Hepatocyte (in vitro differentiated cells): Measurements from ENCODE around the gene SERPINB3. TPM values are rescaled to one million over a fixed set of nuclear protein-coding genes. Genes with fewer than 3 reads are reported as not detected.

ENCODE experiments used
- DNase-seq: peaks from one replicate; pipeline ENCODE4 v3.0.0-alpha.2; 2016; ENCODE audit warnings: low spot score
- H2AFZ ChIP-seq: fragments of 200-600 bp; sonication (generic); 2 replicates; pipeline ENCODE4 v1.6.0; 2016; ENCODE audit warnings: antibody characterized with exemption, mild to moderate bottlenecking
- H3K27ac ChIP-seq: fragments of 200-600 bp; sonication (generic); 2 replicates; pipeline ENCODE4 v1.5.1; 2016; ENCODE audit warnings: mild to moderate bottlenecking
- H3K27me3 ChIP-seq: fragments of 200-600 bp; sonication (generic); 2 replicates; pipeline ENCODE4 v1.6.1; 2016
- H3K36me3 ChIP-seq: fragments of 200-600 bp; sonication (generic); replicated peaks from 2 replicates; pipeline ENCODE4 v1.5.1; 2016; ENCODE audit warnings: low read depth; ENCODE audit not compliant: insufficient read depth
- H3K4me1 ChIP-seq: fragments of 200-600 bp; sonication (generic); 2 replicates; pipeline ENCODE4 v1.5.1; 2016; ENCODE audit warnings: mild to moderate bottlenecking, moderate library complexity; ENCODE audit not compliant: insufficient read depth
- H3K4me2 ChIP-seq: fragments of 200-600 bp; sonication (generic); 2 replicates; pipeline ENCODE4 v1.6.0; 2016
- H3K4me3 ChIP-seq: fragments of 200-600 bp; sonication (generic); 2 replicates; pipeline ENCODE4 v1.5.1; 2016; ENCODE audit warnings: mild to moderate bottlenecking
- H3K79me2 ChIP-seq: fragments of 200-600 bp; sonication (generic); 2 replicates; pipeline ENCODE4 v1.6.0; 2017; ENCODE audit warnings: mild to moderate bottlenecking
- H3K9me2 ChIP-seq: fragments of 200-600 bp; sonication (generic); replicated peaks from 2 replicates; pipeline ENCODE4 v1.6.0; 2017; ENCODE audit warnings: mild to moderate bottlenecking; ENCODE audit not compliant: insufficient read depth
- H3K9me3 ChIP-seq: fragments of 200-600 bp; sonication (generic); 2 replicates; pipeline ENCODE4 v1.5.1; 2016; ENCODE audit warnings: low read depth, mild to moderate bottlenecking
- H4K20me1 ChIP-seq: fragments of 200-600 bp; sonication (generic); 2 replicates; pipeline ENCODE4 v1.6.0; 2016; ENCODE audit warnings: mild to moderate bottlenecking; ENCODE audit not compliant: insufficient read depth, poor library complexity, severe bottlenecking
- EZH2 ChIP-seq: fragments of 200-600 bp; sonication (generic); IDR thresholded peaks from 2 replicates; pipeline ENCODE4 v1.6.1; 2016; ENCODE audit warnings: antibody characterized with exemption, mild to moderate bottlenecking, borderline replicate concordance
- EZH2phosphoT487 ChIP-seq: fragments of 200-600 bp; sonication (generic); IDR thresholded peaks from one replicate; pipeline ENCODE4 v1.6.1; 2018; ENCODE audit warnings: antibody characterized with exemption, mild to moderate bottlenecking, low read depth, moderate library complexity; ENCODE audit not compliant: unreplicated experiment, severe bottlenecking
- WGBS: methylation state at CpG from one replicate; pipeline ENCODE4 v1.1.6; 2016; ENCODE audit warnings: low lambda C conversion rate; ENCODE audit errors: missing lambda C conversion rate; 5-methylcytosine and 5-hydroxymethylcytosine counted together
- polyA plus RNA-seq: library from polyadenylated mRNA; unstranded; fragments of >200 nt; fragmentation: Nextera tagmentation; extraction: Ambion mirVana; gene quantifications from 2 replicates; pipeline ENCODE4 v1.2.1, GENCODE V29; 2016
- total RNA-seq: library from RNA; depleted of rRNA; stranded (reverse); fragments of >200 nt; gene quantifications from 2 replicates; pipeline ENCODE4 v1.2.3, GENCODE V29; 2014
- TF ChIP-seq, protein P1 (sequence below): fragments of 200-600 bp; sonication (generic); IDR thresholded peaks from 2 replicates; pipeline ENCODE4 v1.5.1; 2016; ENCODE audit warnings: antibody characterized with exemption, mild to moderate bottlenecking; ENCODE audit not compliant: poor library complexity

The SERPINB3 gene
- total and polyA plus RNA-seq, 2 experiments from 2014 or later, result 0.17 TPM; not detected in 1

DNA sequence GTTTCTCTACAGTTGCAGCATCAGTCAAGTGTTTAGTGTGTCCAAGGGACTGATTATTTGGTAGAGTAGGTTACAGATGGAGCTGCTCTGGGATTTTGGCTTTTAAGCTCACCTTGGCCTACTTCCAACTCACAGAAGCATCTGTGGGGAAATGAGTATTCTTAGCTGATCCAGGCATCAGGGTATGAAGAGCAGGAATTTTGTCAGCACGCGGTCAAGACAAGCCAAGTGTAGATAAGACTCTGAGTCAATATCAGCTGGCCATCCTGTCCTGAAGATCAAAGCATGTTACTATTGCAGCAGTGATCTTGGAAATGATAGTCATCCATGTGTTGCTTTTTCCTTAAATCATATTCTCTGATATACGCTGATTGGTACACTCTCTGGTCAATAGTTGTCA, 42.0 kb downstream of the SERPINB3 start:
- H3K27me3 ChIP-seq, result no peaks in the 10 kb centered on the region
- no peaks in the 10 kb centered on the region for H3K9me2 ChIP-seq
- DNase-seq, result no peak
- no peak overlapping the region for H3K27ac ChIP-seq
- H3K4me2 ChIP-seq, result no peak overlapping the region
- no peak overlapping the region for H2AFZ ChIP-seq
- no peak overlapping the region for H3K4me3 ChIP-seq
- no peaks in the 10 kb centered on the region for H3K79me2 ChIP-seq
- H3K4me1 ChIP-seq, result no peaks in the 10 kb centered on the region
- no peaks in the 10 kb centered on the region for H3K9me3 ChIP-seq
- WGBS, result 50% methylated on average over 3 of the region's 3 CpGs
- H3K36me3 ChIP-seq, result no peaks in the 10 kb centered on the region
- TF ChIP-seq EZH2 (no peak), EZH2phosphoT487 (no peak)
- TF ChIP-seq, protein P1, sequence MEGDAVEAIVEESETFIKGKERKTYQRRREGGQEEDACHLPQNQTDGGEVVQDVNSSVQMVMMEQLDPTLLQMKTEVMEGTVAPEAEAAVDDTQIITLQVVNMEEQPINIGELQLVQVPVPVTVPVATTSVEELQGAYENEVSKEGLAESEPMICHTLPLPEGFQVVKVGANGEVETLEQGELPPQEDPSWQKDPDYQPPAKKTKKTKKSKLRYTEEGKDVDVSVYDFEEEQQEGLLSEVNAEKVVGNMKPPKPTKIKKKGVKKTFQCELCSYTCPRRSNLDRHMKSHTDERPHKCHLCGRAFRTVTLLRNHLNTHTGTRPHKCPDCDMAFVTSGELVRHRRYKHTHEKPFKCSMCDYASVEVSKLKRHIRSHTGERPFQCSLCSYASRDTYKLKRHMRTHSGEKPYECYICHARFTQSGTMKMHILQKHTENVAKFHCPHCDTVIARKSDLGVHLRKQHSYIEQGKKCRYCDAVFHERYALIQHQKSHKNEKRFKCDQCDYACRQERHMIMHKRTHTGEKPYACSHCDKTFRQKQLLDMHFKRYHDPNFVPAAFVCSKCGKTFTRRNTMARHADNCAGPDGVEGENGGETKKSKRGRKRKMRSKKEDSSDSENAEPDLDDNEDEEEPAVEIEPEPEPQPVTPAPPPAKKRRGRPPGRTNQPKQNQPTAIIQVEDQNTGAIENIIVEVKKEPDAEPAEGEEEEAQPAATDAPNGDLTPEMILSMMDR, result no peak
- H4K20me1 ChIP-seq, result no peaks in the 10 kb centered on the region

- H4K20me1 ChIP-seq, result no peaks in the 10 kb centered on the region
- H3K4me3 ChIP-seq, result no peak overlapping the region
- H2AFZ ChIP-seq, result no peak overlapping the region
- DNase-seq, result no peak
- no peaks in the 10 kb centered on the region for H3K36me3 ChIP-seq
- 76% methylated on average over 2 of the region's 2 CpGs for WGBS
- no peaks in the 10 kb centered on the region for H3K9me2 ChIP-seq
- H3K4me2 ChIP-seq, result no peak overlapping the region
- no peaks in the 10 kb centered on the region for H3K27me3 ChIP-seq
- no peaks in the 10 kb centered on the region for H3K4me1 ChIP-seq
- H3K27ac ChIP-seq, result no peak overlapping the region
- TF ChIP-seq, protein P1, result no peak
- TF ChIP-seq EZH2, result no peak
- TF ChIP-seq EZH2phosphoT487, result no peak
- no peaks in the 10 kb centered on the region for H3K79me2 ChIP-seq
- no peaks in the 10 kb centered on the region for H3K9me3 ChIP-seq
Measured at GRCh38 chr18:63617915-63618234, 43.8 kb downstream of the SERPINB3 start.

GRCh38 chr18:63617049-63617914, 44.4 kb downstream of the SERPINB3 start:
- H3K36me3 ChIP-seq, result no peaks in the 10 kb centered on the region
- H3K27me3 ChIP-seq, result no peaks in the 10 kb centered on the region
- H3K4me3 ChIP-seq, result no peak overlapping the region
- no peaks in the 10 kb centered on the region for H4K20me1 ChIP-seq
- H3K9me3 ChIP-seq, result no peaks in the 10 kb centered on the region
- DNase-seq, result no peak
- H2AFZ ChIP-seq, result no peak overlapping the region
- H3K27ac ChIP-seq, result no peak overlapping the region
- H3K79me2 ChIP-seq, result no peaks in the 10 kb centered on the region
- H3K9me2 ChIP-seq, result no peaks in the 10 kb centered on the region
- peak overlapping the region; percentile 7 for H3K4me2 ChIP-seq
- H3K4me1 ChIP-seq, result no peaks in the 10 kb centered on the region
- WGBS, result 6% methylated on average over 3 of the region's 3 CpGs
- no peak for TF ChIP-seq EZH2
- TF ChIP-seq EZH2phosphoT487, result no peak
- TF ChIP-seq, protein P1, result no peak

DNA sequence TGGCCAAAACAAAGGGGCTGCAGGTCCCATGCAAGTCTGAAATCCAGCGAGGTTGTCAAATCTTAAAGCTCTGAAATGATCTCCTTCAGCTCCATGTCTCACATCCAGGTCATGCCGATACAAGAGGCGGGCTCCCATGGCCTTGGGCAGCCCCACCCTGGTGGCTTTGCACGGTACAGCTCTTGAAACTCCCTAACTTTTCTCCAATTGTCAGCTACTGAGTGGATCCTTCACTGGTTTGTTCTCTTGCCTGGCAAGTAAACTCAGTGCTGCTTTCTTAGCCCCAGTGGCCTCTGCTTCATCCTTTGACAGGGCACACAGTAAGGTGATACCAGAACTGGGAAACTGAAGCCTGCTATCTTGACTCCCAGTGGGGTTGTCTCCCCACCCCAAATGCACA, 48.3 kb downstream of the SERPINB3 start:
- no peaks in the 10 kb centered on the region for H3K36me3 ChIP-seq
- no peaks in the 10 kb centered on the region for H3K27me3 ChIP-seq
- no peaks in the 10 kb centered on the region for H4K20me1 ChIP-seq
- no peaks in the 10 kb centered on the region for H3K4me1 ChIP-seq
- H3K79me2 ChIP-seq, result no peaks in the 10 kb centered on the region
- no peak overlapping the region for H3K4me3 ChIP-seq
- no peak overlapping the region for H2AFZ ChIP-seq
- H3K4me2 ChIP-seq, result no peak overlapping the region
- TF ChIP-seq, protein P1, result no peak
- TF ChIP-seq EZH2 (no peak), EZH2phosphoT487 (no peak)
- H3K9me3 ChIP-seq, result no peaks in the 10 kb centered on the region
- no peak overlapping the region for H3K27ac ChIP-seq
- H3K9me2 ChIP-seq, result no peaks in the 10 kb centered on the region
- DNase-seq, result no peak
- WGBS, result 88% methylated on average over 4 of the region's 4 CpGs
